Panc1 (cell line): Measurements from ENCODE around the gene C14orf132. TPM values are rescaled to one million over a fixed set of nuclear protein-coding genes. Genes with fewer than 3 reads are reported as not detected.

Experiments
- ATAC-seq: fragments of 200-7000 bp; cut with Tn5 transposase; 2 replicates; pipeline ENCODE4 v1.9.1; 2020; ENCODE audit warnings: mild to moderate bottlenecking, moderate library complexity
- BruUV-seq: library from RNA; stranded (reverse); fragments of 400-500 nt; replicated peaks from 2 replicates; lab custom pipeline; 2021; lab: Mats Ljungman, UMichigan
- CTCF ChIA-PET: fragments of 300-600 bp; sonication (Branson Sonifier 250); formaldehyde crosslinking; loops from one replicate; lab custom pipeline; 2022; ENCODE audit warnings: antibody characterized with exemption; lab: Charles Lee
- POLR2A ChIA-PET: fragments of 300-600 bp; sonication (Branson Sonifier 250); formaldehyde crosslinking; loops from one replicate; lab custom pipeline; 2022; ENCODE audit warnings: antibody characterized with exemption; lab: Charles Lee
- DNase-seq: peaks from one replicate; pipeline ENCODE4 v3.0.0-alpha.2; 2010; ENCODE audit warnings: low read depth, low spot score
- H3K27ac ChIP-seq: 2 replicates; pipeline ENCODE4 v1.5.1; 2011; ENCODE audit warnings: mild to moderate bottlenecking, low read length, inconsistent platforms
- H3K27me3 ChIP-seq: fragments of 200-500 bp; sonication (Bioruptor generic); 2 replicates; pipeline ENCODE4 v1.6.0; 2014; ENCODE audit warnings: low read length, inconsistent platforms; ENCODE audit not compliant: control insufficient read depth, insufficient read depth
- H3K36me3 ChIP-seq: fragments of 200-500 bp; sonication (Bioruptor generic); 2 replicates; pipeline ENCODE4 v1.5.1; 2014; ENCODE audit warnings: inconsistent platforms, mild to moderate bottlenecking, low read length, moderate library complexity; ENCODE audit not compliant: control insufficient read depth, insufficient read depth
- H3K4me1 ChIP-seq: 2 replicates; pipeline ENCODE4 v1.5.1; 2011; ENCODE audit warnings: inconsistent platforms, mild to moderate bottlenecking, low read length, moderate library complexity; ENCODE audit not compliant: control insufficient read depth, insufficient read depth
- H3K4me3 ChIP-seq, 2 experiments: 2 replicates each; pipeline ENCODE4 v1.5.1; 2011 to 2012; ENCODE audit warnings: low read depth in 2 of 2, low read length in 2 of 2, mild to moderate bottlenecking in 2 of 2, inconsistent platforms in 1 of 2, moderate library complexity in 1 of 2
- H3K9me3 ChIP-seq: fragments of 200-500 bp; sonication (Bioruptor generic); 2 replicates; pipeline ENCODE4 v1.5.1; 2014; ENCODE audit warnings: low read depth, mild to moderate bottlenecking, inconsistent platforms, low read length, moderate library complexity; ENCODE audit not compliant: control insufficient read depth, insufficient read depth
- POLR2AphosphoS5 ChIP-seq: IDR thresholded peaks from 2 replicates; pipeline ENCODE4 v1.6.1; 2012; ENCODE audit warnings: mild to moderate bottlenecking, low read depth, low read length, moderate library complexity
- REST ChIP-seq, 2 experiments: IDR thresholded peaks; 2 replicates each; pipeline ENCODE4 v1.6.1; 2011 to 2012; ENCODE audit warnings: low read depth in 2 of 2, control low read depth in 1 of 2, low read length in 1 of 2, mild to moderate bottlenecking in 1 of 2, moderate library complexity in 1 of 2; ENCODE audit not compliant: insufficient read depth in 1 of 2
- SIN3A ChIP-seq: IDR thresholded peaks from 2 replicates; pipeline ENCODE4 v1.6.1; 2012; ENCODE audit warnings: low read depth, mild to moderate bottlenecking, low read length, moderate library complexity, borderline replicate concordance; ENCODE audit not compliant: insufficient read depth
- TCF7L2 ChIP-seq: IDR thresholded peaks from 2 replicates; pipeline ENCODE4 v1.6.1; 2011; ENCODE audit warnings: mild to moderate bottlenecking, low read depth, low read length, inconsistent platforms
- in situ Hi-C: cut with HindIII; loops from 2 replicates; pipeline ENCODE4 v1.10.0; 2016; ENCODE audit warnings: low sequenced_read_pairs, low pct_unique_long_range_greater_than_20kb
- intact Hi-C: fragments of 100-400 bp; cut with micrococcal nuclease; formaldehyde crosslinking; loops from one replicate; pipeline ENCODE4 v1.10.0; 2022; ENCODE audit not compliant: unreplicated experiment
- total RNA-seq: library from RNA; stranded (reverse); gene quantifications from one replicate; pipeline ENCODE4 v1.2.1, GENCODE V29; 2021; ENCODE audit not compliant: unreplicated experiment
- TF ChIP-seq, protein P1 (sequence below): fragments of 450-650 bp; IDR thresholded peaks from 2 replicates; pipeline ENCODE4 v1.5.1; 2017; ENCODE audit warnings: mild to moderate bottlenecking

The C14orf132 gene
- total RNA-seq, 1 experiment from 2014 or later, result 23.0 TPM

DNA sequence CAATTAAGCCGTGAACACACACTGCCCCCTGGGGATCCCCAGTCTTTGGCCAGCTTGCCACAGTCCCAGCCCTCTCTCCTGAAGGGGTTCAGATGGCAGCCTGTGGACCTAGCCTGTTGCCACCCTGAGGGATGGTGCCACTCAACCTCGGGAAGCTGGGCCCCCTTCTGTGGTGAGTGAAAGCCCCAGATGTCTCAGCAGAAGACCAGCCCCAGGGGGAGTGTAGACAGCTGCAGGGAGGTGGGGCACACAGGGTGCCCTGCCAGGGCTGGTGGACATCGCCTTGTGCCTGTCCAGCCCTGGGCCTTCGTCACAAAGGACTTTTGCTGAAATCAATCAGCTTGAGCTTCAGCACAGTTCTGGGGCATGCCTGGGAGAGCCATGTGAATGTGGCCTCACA is 32.4 kb downstream of the C14orf132 start:
- ChIA-PET CTCF (no interaction called here), POLR2A (no interaction called here)
- DNase-seq (no peak), ATAC-seq (no peak)
- BruUV-seq, result no TSS peak
- Histone ChIP-seq H3K36me3 (no peaks in the 10 kb centered on the region), H3K4me1 (no peaks in the 10 kb centered on the region), H3K4me3 (no peak overlapping the region), H3K9me3 (no peaks in the 10 kb centered on the region), H3K27ac (no peak overlapping the region), H3K27me3 (no peaks in the 10 kb centered on the region)
- TF ChIP-seq POLR2AphosphoS5 (no peak), TCF7L2 (no peak), REST (IDR thresholded peaks at IDR 0.05; ENCODE audit: insufficient read depth in 1 of 2, low read depth in 2 of 2, low read length in 1 of 2) (no peak), SIN3A (no peak)
- TF ChIP-seq, protein P1, sequence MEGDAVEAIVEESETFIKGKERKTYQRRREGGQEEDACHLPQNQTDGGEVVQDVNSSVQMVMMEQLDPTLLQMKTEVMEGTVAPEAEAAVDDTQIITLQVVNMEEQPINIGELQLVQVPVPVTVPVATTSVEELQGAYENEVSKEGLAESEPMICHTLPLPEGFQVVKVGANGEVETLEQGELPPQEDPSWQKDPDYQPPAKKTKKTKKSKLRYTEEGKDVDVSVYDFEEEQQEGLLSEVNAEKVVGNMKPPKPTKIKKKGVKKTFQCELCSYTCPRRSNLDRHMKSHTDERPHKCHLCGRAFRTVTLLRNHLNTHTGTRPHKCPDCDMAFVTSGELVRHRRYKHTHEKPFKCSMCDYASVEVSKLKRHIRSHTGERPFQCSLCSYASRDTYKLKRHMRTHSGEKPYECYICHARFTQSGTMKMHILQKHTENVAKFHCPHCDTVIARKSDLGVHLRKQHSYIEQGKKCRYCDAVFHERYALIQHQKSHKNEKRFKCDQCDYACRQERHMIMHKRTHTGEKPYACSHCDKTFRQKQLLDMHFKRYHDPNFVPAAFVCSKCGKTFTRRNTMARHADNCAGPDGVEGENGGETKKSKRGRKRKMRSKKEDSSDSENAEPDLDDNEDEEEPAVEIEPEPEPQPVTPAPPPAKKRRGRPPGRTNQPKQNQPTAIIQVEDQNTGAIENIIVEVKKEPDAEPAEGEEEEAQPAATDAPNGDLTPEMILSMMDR, result no peak
- intact Hi-C loops, result no loop called here
- in situ Hi-C loops, result no loop called here

GRCh38 chr14:96072076-96072475 is 32.9 kb downstream of the C14orf132 start:
- no peak for DNase-seq
- in situ Hi-C loops (no loop called here), intact Hi-C loops (no loop called here)
- no TSS peak for BruUV-seq
- TF ChIP-seq, protein P1, result no peak
- TF ChIP-seq POLR2AphosphoS5 (no peak), SIN3A (no peak), REST (IDR thresholded peaks at IDR 0.05; ENCODE audit: insufficient read depth in 1 of 2, low read depth in 2 of 2, low read length in 1 of 2) (no peak), TCF7L2 (no peak)
- no peak for ATAC-seq
- Histone ChIP-seq H3K4me1 (no peaks in the 10 kb centered on the region), H3K27ac (no peak overlapping the region), H3K27me3 (no peaks in the 10 kb centered on the region), H3K36me3 (no peaks in the 10 kb centered on the region), H3K9me3 (no peaks in the 10 kb centered on the region), H3K4me3 (no peak overlapping the region)
- ChIA-PET POLR2A (no interaction called here), CTCF (no interaction called here)
